Bronchial epithelial cell (primary cell): ENCODE results near the gene DACT3. TPM values are rescaled to one million over a fixed set of nuclear protein-coding genes. Genes with fewer than 3 reads are reported as not detected.

ENCODE experiments used
- DNase-seq: peaks from one replicate; pipeline ENCODE4 v3.0.0-alpha.2; 2010; ENCODE audit warnings: low read depth
- FAIRE-seq: peaks from 2 replicates; lab custom pipeline; 2011; peaks lifted over from hg19 to GRCh38; lab: Jason Lieb, UNC
- H3K27me3 ChIP-seq: 2 replicates; pipeline ENCODE4 v1.5.1; 2011; ENCODE audit warnings: low read length; ENCODE audit not compliant: control insufficient read depth, insufficient read depth
- H3K36me3 ChIP-seq: 2 replicates; pipeline ENCODE4 v1.5.1; 2011; ENCODE audit warnings: low read length; ENCODE audit not compliant: control insufficient read depth, insufficient read depth
- H3K4me3 ChIP-seq: 2 replicates; pipeline ENCODE4 v1.5.1; 2011; ENCODE audit warnings: mild to moderate bottlenecking, low read depth, low read length, control low read depth
- CTCF ChIP-seq: IDR thresholded peaks from 2 replicates; pipeline ENCODE4 v1.5.1; 2011; ENCODE audit warnings: mild to moderate bottlenecking, moderate library complexity, low read length, control low read depth, inconsistent platforms; ENCODE audit not compliant: insufficient read depth, severe bottlenecking
- total RNA-seq: library from RNA; depleted of rRNA; stranded (reverse); fragments of >200 nt; gene quantifications from 2 replicates; pipeline ENCODE4 v1.2.1, GENCODE V29; 2014

The DACT3 gene
- total RNA-seq, 1 donor from 2014 or later, result under 0.01 TPM

GRCh38 chr19:46617601-46618000 is 43.4 kb downstream of the DACT3 start:
- Histone ChIP-seq H3K27me3 (peaks cover 5% of the 10 kb centered on the region), H3K4me3 (no peak overlapping the region), H3K36me3 (no peaks in the 10 kb centered on the region)
- DNase-seq, result no peak
- no peak for FAIRE-seq
- no peak for TF ChIP-seq CTCF

GRCh38 chr19:46616631-46617322 is 44.2 kb downstream of the DACT3 start:
- DNase-seq, result peak; percentile 40
- Histone ChIP-seq H3K36me3 (no peaks in the 10 kb centered on the region), H3K4me3 (no peak overlapping the region), H3K27me3 (peaks cover 5% of the 10 kb centered on the region)
- no peak for FAIRE-seq
- TF ChIP-seq CTCF, result peak; percentile 87

- DNase-seq, result no peak
- peaks cover 2% of the 10 kb centered on the region for H3K27me3 ChIP-seq
- no peaks in the 10 kb centered on the region for H3K36me3 ChIP-seq
- no peak for FAIRE-seq
- TF ChIP-seq CTCF, result no peak
- H3K4me3 ChIP-seq, result no peak overlapping the region
Observed at GRCh38 chr19:46615966-46616365, 45.0 kb downstream of the DACT3 start.

- Histone ChIP-seq H3K36me3 (peaks cover 9% of the 10 kb centered on the region), H3K4me3 (no peak overlapping the region), H3K27me3 (no peaks in the 10 kb centered on the region)
- TF ChIP-seq CTCF, result peak; percentile 84
- peak; percentile 52 for DNase-seq
- no peak for FAIRE-seq
Observed at GRCh38 chr19:46614114-46614722, 46.8 kb downstream of the DACT3 start.

- TF ChIP-seq CTCF, result no peak
- no peak overlapping the region for H3K4me3 ChIP-seq
- H3K36me3 ChIP-seq, result peaks cover 14% of the 10 kb centered on the region
- DNase-seq, result no peak
- no peaks in the 10 kb centered on the region for H3K27me3 ChIP-seq
- FAIRE-seq, result no peak
Observed at GRCh38 chr19:46613525-46613924, 47.5 kb downstream of the DACT3 start.
